CD14-positive monocyte (primary cell): ENCODE results near the gene UST. TPM values are rescaled to one million over a fixed set of nuclear protein-coding genes. Genes with fewer than 3 reads are reported as not detected.
A peak's percentile ranks its signal among the peaks of the same experiment; 100 is the strongest.
"Not testable (repeated sequence)": the region's sequence is repeated elsewhere in the genome, so short reads cannot be mapped to it uniquely, and the experiment has no call there.

Source experiments
- DNase-seq, 3 donors: peaks; one replicate each; pipeline ENCODE4 v3.0.0-alpha.2; 2011 to 2022
- H2AFZ ChIP-seq: 2 replicates; pipeline ENCODE4 v1.6.0; 2012; ENCODE audit warnings: mild to moderate bottlenecking, low read depth, low read length, inconsistent platforms; ENCODE audit not compliant: insufficient read depth, poor library complexity, severe bottlenecking
- H3K27ac ChIP-seq, 2 donors: 1 replicate in 1 of 2; 2 replicates in 1 of 2; pipeline ENCODE4 v1.5.1; 2012 to 2013; ENCODE audit warnings: low read length in 2 of 2, control low read depth in 1 of 2, inconsistent platforms in 1 of 2, low read depth in 1 of 2, mild to moderate bottlenecking in 1 of 2
- H3K27me3 ChIP-seq, 2 donors: one replicate each; pipeline versions ENCODE4 v1.6.0 to v1.6.1; 2011 to 2013; ENCODE audit warnings: low read length in 2 of 2; ENCODE audit not compliant: control insufficient read depth in 2 of 2, insufficient read depth in 2 of 2
- H3K36me3 ChIP-seq, 2 donors: replicated peaks in 1 of 2; 1 replicate in 1 of 2; 2 replicates in 1 of 2; pipeline versions ENCODE4 v1.5.1 to v1.6.1; 2012 to 2013; ENCODE audit warnings: low read length in 2 of 2, control low read depth in 1 of 2, inconsistent platforms in 1 of 2, mild to moderate bottlenecking in 1 of 2; ENCODE audit not compliant: insufficient read depth in 2 of 2, control insufficient read depth in 1 of 2
- H3K4me1 ChIP-seq, 2 donors: 1 replicate in 1 of 2; 2 replicates in 1 of 2; pipeline versions ENCODE4 v1.5.1 to v1.6.1; 2012 to 2013; ENCODE audit warnings: low read length in 2 of 2, control low read depth in 1 of 2, inconsistent platforms in 1 of 2, mild to moderate bottlenecking in 1 of 2, moderate library complexity in 1 of 2; ENCODE audit not compliant: insufficient read depth in 2 of 2, control insufficient read depth in 1 of 2
- H3K4me2 ChIP-seq: replicated peaks from 2 replicates; pipeline ENCODE3; 2012; ENCODE audit warnings: low read length, moderate library complexity, mild to moderate bottlenecking; ENCODE audit not compliant: poor library complexity, severe bottlenecking; ENCODE audit errors: extremely low read depth
- H3K4me3 ChIP-seq, 3 experiments: fragments of 200-600 bp in 1 of 3; sonication (generic) in 1 of 3; replicated peaks in 1 of 3; 1 replicate in 2 of 3; 2 replicates in 1 of 3; pipeline ENCODE4 v1.5.1; 2011 to 2013; ENCODE audit warnings: low read length in 3 of 3, mild to moderate bottlenecking in 3 of 3, control low read depth in 2 of 3, low read depth in 2 of 3, inconsistent platforms in 1 of 3, moderate library complexity in 1 of 3
- H3K79me2 ChIP-seq: 2 replicates; pipeline ENCODE4 v1.6.0; 2012; ENCODE audit warnings: mild to moderate bottlenecking, control low read depth, inconsistent platforms, low read length, moderate library complexity; ENCODE audit not compliant: insufficient read depth
- H3K9ac ChIP-seq: 2 replicates; pipeline ENCODE4 v1.6.0; 2017; ENCODE audit warnings: low read length, mild to moderate bottlenecking; ENCODE audit not compliant: insufficient read depth, poor library complexity, severe bottlenecking
- H3K9me3 ChIP-seq, 2 donors: replicated peaks in 1 of 2; 1 replicate in 1 of 2; 2 replicates in 1 of 2; pipeline versions ENCODE4 v1.5.1 to v1.6.1; 2012 to 2013; ENCODE audit warnings: low read length in 2 of 2, control low read depth in 1 of 2; ENCODE audit not compliant: control insufficient read depth in 1 of 2, insufficient read depth in 1 of 2
- H4K20me1 ChIP-seq: 2 replicates; pipeline ENCODE4 v1.6.0; 2012; ENCODE audit warnings: mild to moderate bottlenecking, low read length, control low read depth, moderate library complexity; ENCODE audit not compliant: insufficient read depth
- H3K27ac Mint-ChIP-seq, 7 donors: one replicate each; pipeline ENCODE4 v1.8.0; 2020; ENCODE audit warnings: mild to moderate bottlenecking in 7 of 7, mixed read lengths in 7 of 7, moderate library complexity in 6 of 7, inconsistent platforms in 2 of 7
- H3K27me3 Mint-ChIP-seq, 3 donors: one replicate each; pipeline ENCODE4 v1.8.0; 2021 to 2022; ENCODE audit warnings: low read depth in 3 of 3, mild to moderate bottlenecking in 3 of 3, mixed read lengths in 3 of 3, moderate library complexity in 3 of 3, inconsistent platforms in 1 of 3
- H3K36me3 Mint-ChIP-seq, 2 donors: one replicate each; pipeline ENCODE4 v1.8.0; 2020; ENCODE audit warnings: mixed read lengths in 2 of 2, inconsistent platforms in 1 of 2, mild to moderate bottlenecking in 1 of 2
- H3K4me1 Mint-ChIP-seq: one replicate; pipeline ENCODE4 v1.8.0; 2020; ENCODE audit warnings: mild to moderate bottlenecking, mixed read lengths
- H3K4me3 Mint-ChIP-seq, 2 donors: one replicate each; pipeline ENCODE4 v1.8.0; 2020; ENCODE audit warnings: mild to moderate bottlenecking in 2 of 2, mixed read lengths in 2 of 2, moderate library complexity in 1 of 2
- H3K9me3 Mint-ChIP-seq, 7 donors: one replicate each; pipeline ENCODE4 v1.8.0; 2020 to 2022; ENCODE audit warnings: mixed read lengths in 7 of 7, mild to moderate bottlenecking in 6 of 7, moderate library complexity in 6 of 7, inconsistent platforms in 2 of 7
- CTCF ChIP-seq: fragments of 200-600 bp; IDR thresholded peaks from one replicate; pipeline ENCODE4 v1.8.0; 2022; ENCODE audit warnings: antibody characterized with exemption, mild to moderate bottlenecking
- WGBS: methylation state at CpG from one replicate; pipeline ENCODE4 v1.1.5; 2013; ENCODE audit warnings: missing lambda C conversion rate; ENCODE audit not compliant: insufficient coverage; 5-methylcytosine and 5-hydroxymethylcytosine counted together
- intact Hi-C, 2 donors: fragments of 100-400 bp; cut with micrococcal nuclease; formaldehyde crosslinking; loops; one replicate each; pipeline versions ENCODE4 v1.15.0 to v1.15.1; 2023
- polyA plus RNA-seq, 3 donors: library from polyadenylated mRNA; depleted of rRNA in 1 of 3; unstranded in 2 of 3; stranded (reverse) in 1 of 3; fragments of 300-500 nt in 2 of 3; fragments of >200 nt in 1 of 3; fragmentation: Illumina TruSeq in 2 of 3; gene quantifications; 1 replicate in 2 of 3; 2 replicates in 1 of 3; pipeline ENCODE4 v1.2.3, GENCODE V29; 2012 to 2021

UST gene
- polyA plus RNA-seq, 3 donors = 0.33 to 0.53 (median 0.48) TPM

DNA sequence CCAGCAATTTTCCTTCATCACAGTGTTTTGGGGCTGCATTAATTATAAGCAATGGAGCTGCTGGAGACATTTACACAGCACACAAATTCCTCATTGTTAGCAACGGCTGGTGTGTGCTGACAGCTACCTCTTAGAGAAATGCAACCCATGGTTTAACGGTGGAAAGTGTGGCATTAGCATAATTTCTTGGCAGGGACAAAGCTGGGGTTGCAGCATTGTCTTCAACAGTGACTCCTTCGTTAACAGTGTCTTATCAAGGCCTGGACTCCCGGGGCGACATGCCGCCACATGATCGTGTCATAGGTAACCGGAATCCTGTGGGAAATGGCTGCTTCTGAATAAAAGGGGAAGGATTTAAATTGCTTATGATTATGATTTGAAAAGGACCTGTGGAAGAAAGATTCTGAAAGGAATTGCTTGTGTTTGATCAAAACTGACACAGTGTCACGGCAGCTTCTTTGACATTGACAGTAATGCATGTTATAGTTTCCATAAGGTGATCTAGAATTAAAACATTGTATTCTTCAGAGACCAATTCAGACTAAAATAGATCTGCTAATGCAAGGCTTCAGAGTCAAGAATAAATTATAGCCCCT is 128.0 kb downstream of the UST start:
- no peaks in the 10 kb centered on the region for H3K27me3 ChIP-seq
- H2AFZ ChIP-seq = no peak overlapping the region
- H3K4me2 ChIP-seq = no peak overlapping the region
- Mint-ChIP-seq H3K27me3 (no peaks in the 10 kb centered on the region), H3K4me3 (no peak overlapping the region), H3K9me3 (no peaks in the 10 kb centered on the region), H3K27ac (peak overlapping the region in 1 of 7 donors; percentile 1), H3K4me1 (no peaks in the 10 kb centered on the region), H3K36me3 (no peaks in the 10 kb centered on the region)
- no peak for TF ChIP-seq CTCF
- H3K36me3 ChIP-seq = no peaks in the 10 kb centered on the region
- no peak overlapping the region for H3K4me3 ChIP-seq
- H3K79me2 ChIP-seq = no peaks in the 10 kb centered on the region
- DNase-seq = no peak
- H3K27ac ChIP-seq = no peak overlapping the region
- WGBS = 98% methylated on average over 7 of the region's 9 CpGs
- no peaks in the 10 kb centered on the region for H3K4me1 ChIP-seq
- no peaks in the 10 kb centered on the region for H4K20me1 ChIP-seq
- H3K9ac ChIP-seq = no peak overlapping the region
- H3K9me3 ChIP-seq = no peaks in the 10 kb centered on the region
- intact Hi-C loops = no loop called here

DNA sequence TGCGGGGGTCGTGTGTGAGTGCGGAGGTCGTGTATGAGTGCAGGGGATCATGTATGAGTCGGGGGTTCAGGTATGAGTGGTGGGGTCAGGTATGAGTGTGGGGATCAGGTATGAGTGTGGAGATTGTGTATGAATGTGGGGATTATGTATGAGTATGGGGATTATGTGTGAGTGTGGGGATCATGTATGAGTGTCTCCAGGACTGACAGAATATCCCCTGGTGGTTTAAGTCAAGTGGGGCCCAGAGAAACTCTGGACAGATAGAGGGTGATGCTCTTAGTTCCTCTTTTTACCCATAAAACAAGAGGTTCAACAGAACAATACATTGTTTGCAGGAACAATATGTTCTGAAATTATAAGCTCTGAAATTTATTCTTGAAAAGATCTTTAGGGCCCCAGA is 131.9 kb downstream of the UST start:
- no peaks in the 10 kb centered on the region for H3K36me3 Mint-ChIP-seq
- no peaks in the 10 kb centered on the region for H3K9me3 Mint-ChIP-seq
- no peak for TF ChIP-seq CTCF
- peak overlapping the region in 1 of 7 donors; percentile 38 for H3K27ac Mint-ChIP-seq
- no peaks in the 10 kb centered on the region for H3K79me2 ChIP-seq
- no peak overlapping the region for H3K4me3 Mint-ChIP-seq
- no peaks in the 10 kb centered on the region for H3K36me3 ChIP-seq
- H3K27me3 Mint-ChIP-seq = peaks cover 0 to 8% (median 0%) of the 10 kb centered on the region in 3 donors
- H3K9me3 ChIP-seq = no peaks in the 10 kb centered on the region
- no peaks in the 10 kb centered on the region for H3K27me3 ChIP-seq
- H3K4me1 Mint-ChIP-seq = no peaks in the 10 kb centered on the region
- no peak overlapping the region for H2AFZ ChIP-seq
- H3K9ac ChIP-seq = no peak overlapping the region
- no peak overlapping the region for H3K27ac ChIP-seq
- 97% methylated on average over 4 of the region's 5 CpGs for WGBS
- H3K4me3 ChIP-seq = no peak overlapping the region
- H3K4me1 ChIP-seq = no peaks in the 10 kb centered on the region
- H3K4me2 ChIP-seq = no peak overlapping the region
- intact Hi-C loops = no loop called here
- H4K20me1 ChIP-seq = no peaks in the 10 kb centered on the region
- no peak for DNase-seq

GRCh38 chr6:148880742-148881141 is 133.9 kb downstream of the UST start:
- H3K4me3 ChIP-seq, H3K36me3 ChIP-seq, intact Hi-C loops, H3K27me3 Mint-ChIP-seq, H3K9ac ChIP-seq, H4K20me1 ChIP-seq, H3K9me3 ChIP-seq, H3K27me3 ChIP-seq, H3K4me1 ChIP-seq, H3K4me3 Mint-ChIP-seq, H3K79me2 ChIP-seq, H3K4me2 ChIP-seq, H3K9me3 Mint-ChIP-seq, H3K27ac ChIP-seq, H2AFZ ChIP-seq, H3K27ac Mint-ChIP-seq, H3K36me3 Mint-ChIP-seq, H3K4me1 Mint-ChIP-seq, DNase-seq: not testable (repeated sequence)
- WGBS = 100% methylated on average over 2 of the region's 7 CpGs
